ENCODE measurements around the gene AP2A2.

Gene AP2A2

GRCh38 chr11:976431-977160, 50.9 kb downstream of the AP2A2 start:
- TF ChIP-seq EP300 (IDR thresholded peaks at IDR 0.05; ENCODE audit: borderline replicate concordance) (no peak), USF1 (IDR thresholded peaks at IDR 0.05) (no peak)

GRCh38 chr11:977830-978720, 52.4 kb downstream of the AP2A2 start:
- TF ChIP-seq TEAD4 (IDR thresholded peaks at IDR 0.05) (no peak), EGR1 (IDR thresholded peaks at IDR 0.05) (no peak), YY1 (IDR thresholded peaks at IDR 0.05; ENCODE audit: low read depth) (no peak)

GRCh38 chr11:978781-979180, 53.1 kb downstream of the AP2A2 start:
- no peak for TF ChIP-seq ZBTB7A (IDR thresholded peaks at IDR 0.05; ENCODE audit: low read depth)
- TF ChIP-seq NFIC (IDR thresholded peaks at IDR 0.05), result no peak
- TF ChIP-seq RAD21 (IDR thresholded peaks at IDR 0.05; ENCODE audit: low read depth), result no peak
- no peak for TF ChIP-seq EP300 (IDR thresholded peaks at IDR 0.05; ENCODE audit: borderline replicate concordance)
- no peak for TF ChIP-seq TCF12 (IDR thresholded peaks at IDR 0.05; ENCODE audit: low read depth)
- no peak for TF ChIP-seq FOXM1 (IDR thresholded peaks at IDR 0.05; ENCODE audit: borderline replicate concordance, low read depth)
- no peak for TF ChIP-seq CEBPB (IDR thresholded peaks at IDR 0.05)
- TF ChIP-seq USF1 (IDR thresholded peaks at IDR 0.05), result no peak
- TF ChIP-seq MAX (IDR thresholded peaks at IDR 0.05), result no peak
- no peak for TF ChIP-seq TEAD4 (IDR thresholded peaks at IDR 0.05)
- TF ChIP-seq CREB1 (IDR thresholded peaks at IDR 0.05; ENCODE audit: low read depth), result no peak

- no peak for TF ChIP-seq RAD21 (IDR thresholded peaks at IDR 0.05; ENCODE audit: low read depth)
- TF ChIP-seq TEAD4 (IDR thresholded peaks at IDR 0.05), result no peak
- no peak for TF ChIP-seq REST (IDR thresholded peaks at IDR 0.05; ENCODE audit: low read depth)
- TF ChIP-seq TAF1 (IDR thresholded peaks at IDR 0.05; ENCODE audit: low read depth), result no peak
- no peak for TF ChIP-seq EP300 (IDR thresholded peaks at IDR 0.05; ENCODE audit: borderline replicate concordance)
- TF ChIP-seq NFIC (IDR thresholded peaks at IDR 0.05), result no peak
- TF ChIP-seq MAX (IDR thresholded peaks at IDR 0.05), result no peak
- TF ChIP-seq USF1 (IDR thresholded peaks at IDR 0.05), result no peak
- TF ChIP-seq ZBTB7A (IDR thresholded peaks at IDR 0.05; ENCODE audit: low read depth), result no peak
- no peak for TF ChIP-seq EGR1 (IDR thresholded peaks at IDR 0.05)
- no peak for TF ChIP-seq CREB1 (IDR thresholded peaks at IDR 0.05; ENCODE audit: low read depth)
- no peak for TF ChIP-seq YY1 (IDR thresholded peaks at IDR 0.05; ENCODE audit: low read depth)
- no peak for TF ChIP-seq CEBPB (IDR thresholded peaks at IDR 0.05)
- no peak for TF ChIP-seq TCF12 (IDR thresholded peaks at IDR 0.05; ENCODE audit: low read depth)
- TF ChIP-seq FOXM1 (IDR thresholded peaks at IDR 0.05; ENCODE audit: borderline replicate concordance, low read depth), result no peak
Observed at GRCh38 chr11:980438-981357, 55.0 kb downstream of the AP2A2 start.

- TF ChIP-seq TCF12 (IDR thresholded peaks at IDR 0.05; ENCODE audit: low read depth) (no peak), TAF1 (IDR thresholded peaks at IDR 0.05; ENCODE audit: low read depth) (no peak), CEBPB (IDR thresholded peaks at IDR 0.05) (no peak), CREB1 (IDR thresholded peaks at IDR 0.05; ENCODE audit: low read depth) (no peak), USF1 (IDR thresholded peaks at IDR 0.05) (no peak), FOXM1 (IDR thresholded peaks at IDR 0.05; ENCODE audit: borderline replicate concordance, low read depth) (no peak), RAD21 (IDR thresholded peaks at IDR 0.05; ENCODE audit: low read depth) (no peak), YY1 (IDR thresholded peaks at IDR 0.05; ENCODE audit: low read depth) (no peak), NFIC (IDR thresholded peaks at IDR 0.05) (no peak), MAX (IDR thresholded peaks at IDR 0.05) (no peak), TEAD4 (IDR thresholded peaks at IDR 0.05) (no peak), EGR1 (IDR thresholded peaks at IDR 0.05) (no peak), ZBTB7A (IDR thresholded peaks at IDR 0.05; ENCODE audit: low read depth) (no peak)
Observed at GRCh38 chr11:981764-982163, 56.1 kb downstream of the AP2A2 start.
